ENCODE results near the gene PHACTR4. TPM values are rescaled to one million over a fixed set of nuclear protein-coding genes. Genes with fewer than 3 reads are reported as not detected.
"Not testable (repeated sequence)": the region's sequence is repeated elsewhere in the genome, so short reads cannot be mapped to it uniquely, and the experiment has no call there.

The PHACTR4 gene
- total RNA-seq, 2 donors from 2014 or later, result 23.5 to 30.4 TPM

- Mint-ChIP-seq H3K36me3 (peaks cover 0 to 10% of the 10 kb centered on the region in 2 donors), H3K9me3 (no peaks in the 10 kb centered on the region), H3K27ac (peak overlapping the region in 1 of 2 donors; percentile 70)
- no peak for DNase-seq (ENCODE audit: low spot score in 2 of 2)
- ATAC-seq, result no peak
Observed at GRCh38 chr1:28447679-28448078, 78.1 kb downstream of the PHACTR4 start.

DNA sequence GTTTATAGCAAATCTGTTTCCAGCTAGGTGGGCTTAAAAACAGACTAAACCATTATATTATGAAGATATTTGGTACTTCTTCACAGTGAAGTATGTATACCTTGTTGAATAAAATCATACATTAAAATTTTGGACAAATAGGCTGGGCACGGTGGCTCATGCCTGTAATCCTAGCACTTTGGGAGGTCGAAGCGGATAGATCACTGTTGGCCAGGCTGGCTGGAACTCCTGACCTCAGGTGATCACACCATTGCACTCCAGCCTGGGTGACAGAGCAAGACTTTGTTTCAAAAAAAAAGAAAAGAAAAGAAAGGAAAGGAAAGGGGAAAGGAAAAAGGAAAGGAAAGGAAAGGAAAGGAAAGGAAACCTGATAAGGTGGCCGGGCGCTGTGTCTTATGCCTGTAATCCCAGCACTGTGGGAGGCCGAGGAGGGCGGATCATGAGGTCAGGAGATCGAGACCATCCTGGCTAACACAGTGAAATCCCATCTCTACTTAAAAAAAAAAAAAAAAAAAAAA is 78.6 kb downstream of the PHACTR4 start:
- not testable (repeated sequence) for DNase-seq (ENCODE audit: low spot score in 2 of 2); ATAC-seq; H3K9me3 Mint-ChIP-seq; H3K27ac Mint-ChIP-seq
- H3K36me3 Mint-ChIP-seq, result peaks cover 0 to 10% of the 10 kb centered on the region in 2 donors

GRCh38 chr1:28449904-28450303 is 80.4 kb downstream of the PHACTR4 start:
- peaks cover 0 to 10% of the 10 kb centered on the region in 2 donors for H3K36me3 Mint-ChIP-seq
- ATAC-seq, result peak; percentile 99
- H3K27ac Mint-ChIP-seq, result peak overlapping the region; percentile 61 to 67
- DNase-seq (ENCODE audit: low spot score in 2 of 2), result peak in 1 of 2 donors; percentile 59
- H3K9me3 Mint-ChIP-seq, result no peaks in the 10 kb centered on the region

GRCh38 chr1:28450561-28450960 is 81.0 kb downstream of the PHACTR4 start:
- H3K36me3 Mint-ChIP-seq, result peaks cover 0 to 10% of the 10 kb centered on the region in 2 donors
- peak overlapping the region in 1 of 2 donors; percentile 15 for H3K27ac Mint-ChIP-seq
- ATAC-seq, result no peak
- H3K9me3 Mint-ChIP-seq, result no peaks in the 10 kb centered on the region
- no peak for DNase-seq (ENCODE audit: low spot score in 2 of 2)

- no peaks in the 10 kb centered on the region for H3K9me3 Mint-ChIP-seq
- H3K27ac Mint-ChIP-seq, result no peak overlapping the region
- ATAC-seq (no peak), DNase-seq (ENCODE audit: low spot score in 2 of 2) (no peak)
- H3K36me3 Mint-ChIP-seq, result peaks cover 0 to 10% of the 10 kb centered on the region in 2 donors
Observed at GRCh38 chr1:28451011-28451410, 81.5 kb downstream of the PHACTR4 start.

DNA sequence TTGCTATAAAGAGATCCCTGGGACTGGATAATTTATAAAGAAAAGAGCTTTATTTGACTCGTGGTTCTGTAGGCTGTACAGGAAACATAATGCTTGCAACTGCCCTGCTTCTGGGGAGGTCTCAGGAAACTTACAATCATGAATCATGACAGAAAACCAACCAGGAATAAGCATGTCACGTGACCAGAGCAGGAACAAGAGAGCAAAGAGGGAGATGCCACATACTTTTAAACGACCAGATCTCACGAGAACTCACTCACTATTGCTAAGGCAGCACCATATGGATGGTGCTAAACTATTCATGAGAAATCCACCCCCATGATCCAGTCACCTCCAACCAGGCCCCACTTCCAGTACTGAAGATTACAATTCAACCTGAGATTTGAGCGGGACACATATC is 86.5 kb downstream of the PHACTR4 start:
- ATAC-seq, result peak; percentile 77 to 93
- peak in 1 of 2 donors; percentile 20 for DNase-seq (ENCODE audit: low spot score in 2 of 2)
- Mint-ChIP-seq H3K9me3 (no peaks in the 10 kb centered on the region), H3K36me3 (no peaks in the 10 kb centered on the region), H3K27ac (peak overlapping the region; percentile 45 to 84)

DNA sequence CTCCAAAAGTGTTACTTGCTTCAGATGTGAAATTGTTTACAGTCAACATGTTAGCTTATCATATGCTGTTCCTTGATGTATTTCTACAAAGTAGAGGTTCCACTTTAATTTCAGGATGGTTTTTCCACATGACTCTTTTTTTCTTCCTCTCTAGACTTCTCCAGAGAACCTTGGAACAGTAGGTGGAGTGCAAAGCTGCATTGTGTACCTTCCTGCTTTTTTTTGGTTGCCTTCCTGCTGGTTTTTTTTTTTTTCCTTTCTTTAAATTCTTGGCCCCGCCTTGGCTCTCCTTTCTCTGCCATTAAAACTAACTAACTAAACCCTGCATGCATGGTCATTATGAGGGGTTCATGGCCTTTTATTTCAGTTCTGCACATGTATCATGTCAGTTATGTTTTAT is 88.1 kb downstream of the PHACTR4 start:
- no peak for ATAC-seq
- Mint-ChIP-seq H3K36me3 (no peaks in the 10 kb centered on the region), H3K9me3 (no peaks in the 10 kb centered on the region), H3K27ac (no peak overlapping the region)
- no peak for DNase-seq (ENCODE audit: low spot score in 2 of 2)

- DNase-seq (ENCODE audit: low spot score in 2 of 2), result no peak
- Mint-ChIP-seq H3K36me3 (no peaks in the 10 kb centered on the region), H3K27ac (no peak overlapping the region), H3K9me3 (no peaks in the 10 kb centered on the region)
- ATAC-seq, result no peak
Observed at GRCh38 chr1:28458237-28459228, 89.0 kb downstream of the PHACTR4 start.

DNA sequence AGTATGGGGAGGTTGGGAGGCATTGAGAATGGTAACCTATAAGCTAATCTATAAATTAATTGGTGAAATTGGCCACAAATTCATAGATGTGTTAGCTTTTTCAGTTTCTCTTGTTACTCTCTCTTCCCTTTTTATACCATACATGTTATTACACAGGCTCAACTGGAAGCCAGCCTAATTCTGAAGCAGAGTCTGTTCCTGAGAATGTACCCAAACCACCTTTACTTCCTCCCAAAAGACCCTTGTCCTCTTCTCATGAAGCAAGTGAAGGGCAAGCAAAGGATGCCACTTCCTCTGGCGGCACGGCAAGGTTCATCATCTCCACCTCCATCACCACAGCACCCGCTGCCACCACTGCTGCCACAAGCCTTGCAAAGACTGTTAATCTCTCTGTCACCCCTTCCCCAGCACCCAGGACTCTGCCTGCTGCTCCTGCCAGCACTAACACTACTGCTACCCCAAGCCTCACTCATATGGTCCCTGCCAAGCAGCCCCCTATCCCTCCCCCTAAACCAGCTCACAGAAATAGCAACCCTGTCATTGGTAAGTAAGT is 96.8 kb downstream of the PHACTR4 start:
- DNase-seq (ENCODE audit: low spot score in 2 of 2), result no peak
- peak overlapping the region in 1 of 2 donors; percentile 13 for H3K27ac Mint-ChIP-seq
- no peak for ATAC-seq
- H3K9me3 Mint-ChIP-seq, result no peaks in the 10 kb centered on the region
- H3K36me3 Mint-ChIP-seq, result no peaks in the 10 kb centered on the region

DNA sequence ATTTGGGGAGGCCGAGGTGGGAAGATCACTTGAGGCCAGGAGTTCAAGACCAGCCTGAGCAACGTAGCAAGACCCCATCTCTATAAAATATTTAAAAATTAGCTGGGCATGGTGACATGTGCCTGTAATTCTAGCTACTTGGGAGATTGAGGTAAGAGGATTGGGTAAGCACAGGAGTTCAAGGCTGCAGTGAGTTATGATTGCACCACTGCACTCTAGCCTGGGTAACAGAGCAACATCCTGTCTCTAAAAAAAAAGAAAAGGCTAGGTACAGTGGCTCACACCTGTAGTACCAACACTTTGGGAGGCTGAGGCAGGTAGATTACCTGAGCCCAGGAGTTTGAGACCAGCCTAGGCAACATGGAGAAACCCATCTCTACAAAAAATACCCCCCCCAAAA is 100.6 kb downstream of the PHACTR4 start:
- Mint-ChIP-seq H3K27ac (peak overlapping the region in 1 of 2 donors; percentile 81), H3K36me3 (no peaks in the 10 kb centered on the region), H3K9me3 (no peaks in the 10 kb centered on the region)
- ATAC-seq (no peak), DNase-seq (ENCODE audit: low spot score in 2 of 2) (no peak)

DNA sequence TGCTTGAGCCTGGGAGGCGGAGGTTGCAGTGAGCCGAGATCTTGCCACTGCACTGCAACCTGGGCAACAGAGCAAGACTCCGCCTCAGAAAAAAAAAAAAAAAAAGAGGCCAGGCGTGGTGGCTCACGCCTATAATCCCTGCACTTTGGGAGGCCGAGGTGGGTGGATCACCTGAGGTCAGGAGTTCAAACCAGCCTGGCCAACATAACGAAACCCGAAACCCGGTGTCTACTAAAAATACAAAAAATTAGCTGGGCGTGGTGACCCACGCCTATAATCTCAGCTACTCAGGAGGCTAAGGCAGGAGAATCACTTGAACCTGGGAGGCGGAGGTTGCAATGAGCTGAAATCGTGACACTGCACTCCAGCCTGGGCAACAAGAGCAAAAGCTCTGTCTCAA is 110.0 kb downstream of the PHACTR4 start:
- DNase-seq (ENCODE audit: low spot score in 2 of 2); ATAC-seq; H3K36me3 Mint-ChIP-seq; H3K9me3 Mint-ChIP-seq; H3K27ac Mint-ChIP-seq: not testable (repeated sequence)

DNA sequence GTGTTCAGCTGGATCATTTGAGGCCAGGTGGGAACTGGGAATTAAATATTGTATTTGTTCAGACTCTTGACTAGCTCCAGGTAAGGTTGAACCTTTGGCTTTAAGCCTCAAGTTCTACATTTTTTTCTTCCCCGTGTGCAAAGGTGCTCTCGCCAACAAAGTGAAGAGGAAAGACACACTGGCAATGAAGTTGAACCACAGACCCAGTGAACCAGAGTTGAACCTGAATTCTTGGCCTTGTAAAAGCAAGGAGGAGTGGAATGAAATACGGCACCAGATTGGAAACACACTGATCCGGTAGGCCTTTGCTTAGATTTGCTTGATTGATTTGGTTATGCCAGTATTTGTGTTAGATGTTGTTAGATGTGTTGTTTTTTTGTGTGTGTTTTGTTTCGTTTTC is 110.8 kb downstream of the PHACTR4 start:
- no peak for ATAC-seq
- peaks cover 0 to 5% of the 10 kb centered on the region in 2 donors for H3K36me3 Mint-ChIP-seq
- no peaks in the 10 kb centered on the region for H3K9me3 Mint-ChIP-seq
- DNase-seq (ENCODE audit: low spot score in 2 of 2), result no peak
- no peak overlapping the region for H3K27ac Mint-ChIP-seq

DNA sequence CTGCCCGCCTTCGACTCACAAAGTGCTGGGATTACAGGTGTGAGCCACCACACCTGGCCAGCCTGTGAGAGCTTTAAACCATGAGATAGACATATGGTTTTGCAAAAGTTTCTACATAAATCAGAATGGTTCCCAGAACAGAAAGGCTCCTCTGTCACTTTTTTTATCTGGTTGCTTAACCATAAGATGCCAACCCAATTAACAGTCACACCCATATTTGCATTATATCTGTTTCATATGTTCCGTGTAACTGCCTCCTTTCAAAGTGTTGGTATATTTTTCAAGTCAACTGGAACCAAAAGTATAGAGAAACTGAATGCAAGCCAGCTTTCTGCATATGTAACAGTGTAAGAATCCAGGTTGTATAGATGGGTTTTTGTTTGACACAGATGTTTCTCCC is 112.6 kb downstream of the PHACTR4 start:
- no peak for ATAC-seq

DNA sequence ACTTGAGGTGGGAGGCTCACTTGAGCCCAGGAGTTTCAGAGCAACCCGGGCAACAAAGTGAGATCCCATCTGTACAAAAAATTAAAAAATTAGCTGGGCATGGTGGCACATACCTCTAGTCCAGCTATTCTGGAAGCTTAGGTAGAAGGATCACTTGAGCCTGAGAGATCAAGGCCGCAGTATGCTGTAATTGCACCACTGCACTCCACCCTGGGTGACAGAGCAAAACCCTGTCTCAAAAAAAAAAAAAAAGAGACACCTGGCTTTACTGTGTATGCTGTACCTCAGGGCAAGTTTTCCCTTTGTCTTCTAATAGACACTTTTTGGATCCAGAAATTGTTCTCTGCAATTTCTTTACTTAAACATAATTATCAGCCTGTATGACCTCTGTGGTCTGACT is 113.2 kb downstream of the PHACTR4 start:
- DNase-seq (ENCODE audit: low spot score in 2 of 2), result no peak
- no peak for ATAC-seq
- H3K27ac Mint-ChIP-seq, result no peak overlapping the region
- no peaks in the 10 kb centered on the region for H3K9me3 Mint-ChIP-seq
- peaks cover 0 to 2% of the 10 kb centered on the region in 2 donors for H3K36me3 Mint-ChIP-seq

More for the DNA sequence above, 112.6 kb downstream of the PHACTR4 start:
- no peak for DNase-seq (ENCODE audit: low spot score in 2 of 2)
- H3K9me3 Mint-ChIP-seq, result no peaks in the 10 kb centered on the region
- peaks cover 0 to 5% of the 10 kb centered on the region in 2 donors for H3K36me3 Mint-ChIP-seq
- H3K27ac Mint-ChIP-seq, result no peak overlapping the region

GRCh38 chr1:28494737-28495136 is 125.2 kb downstream of the PHACTR4 start:
- Mint-ChIP-seq H3K36me3 (peaks cover 6 to 7% of the 10 kb centered on the region in 2 donors), H3K9me3 (no peaks in the 10 kb centered on the region), H3K27ac (peak overlapping the region; percentile 58 to 81)
- DNase-seq (ENCODE audit: low spot score in 2 of 2), result no peak
- no peak for ATAC-seq

DNA sequence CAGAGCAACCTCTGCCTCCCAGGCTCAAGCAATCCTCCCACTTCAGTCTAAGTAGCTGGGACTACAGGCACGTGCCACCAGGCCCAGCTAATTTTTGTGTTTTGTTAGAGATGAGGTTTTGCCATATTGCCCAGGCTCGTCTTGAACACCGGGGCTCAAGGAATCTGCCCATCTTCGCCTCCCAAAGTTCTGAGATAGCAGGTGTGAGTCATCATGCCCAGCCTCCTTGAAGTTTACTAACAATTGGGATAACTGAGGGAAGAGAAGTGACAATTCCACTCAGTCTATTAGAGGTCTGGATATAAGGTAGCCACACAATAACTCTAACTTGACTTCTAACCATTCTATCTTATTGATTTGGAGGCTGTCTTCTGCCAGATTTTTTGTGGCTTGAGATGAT is 130.0 kb downstream of the PHACTR4 start:
- DNase-seq (ENCODE audit: low spot score in 2 of 2) (no peak), ATAC-seq (no peak)
- peaks cover 6 to 7% of the 10 kb centered on the region in 2 donors for H3K36me3 Mint-ChIP-seq
- H3K9me3 Mint-ChIP-seq, result no peaks in the 10 kb centered on the region
- no peak overlapping the region for H3K27ac Mint-ChIP-seq

DNA sequence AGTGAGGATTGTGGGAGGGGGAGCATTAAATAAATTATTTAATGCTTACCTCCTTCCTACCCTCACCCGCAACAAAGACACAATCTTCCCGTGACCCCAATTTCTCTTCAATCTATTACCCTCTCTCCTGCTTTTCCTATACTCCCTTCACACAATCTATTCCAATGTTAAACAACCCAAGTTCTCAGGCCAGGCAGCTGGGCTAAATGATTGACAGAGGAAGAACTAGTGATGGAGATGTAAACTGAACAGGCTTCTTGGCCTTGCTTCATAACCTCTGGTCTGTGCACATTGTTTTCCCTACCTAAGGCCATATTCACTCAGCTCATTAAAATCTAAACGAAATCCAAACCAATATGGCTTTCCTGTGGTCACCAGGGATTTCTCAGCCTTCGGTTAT is 132.4 kb downstream of the PHACTR4 start:
- H3K36me3 Mint-ChIP-seq, result peaks cover 17 to 21% of the 10 kb centered on the region in 2 donors
- no peaks in the 10 kb centered on the region for H3K9me3 Mint-ChIP-seq
- peak overlapping the region in 1 of 2 donors; percentile 15 for H3K27ac Mint-ChIP-seq
- no peak for ATAC-seq
- DNase-seq (ENCODE audit: low spot score in 2 of 2), result no peak

Measured in activated naive CD4-positive, alpha-beta T cell treated with anti-CD3 and anti-CD28 coated beads, Interleukin-2, amount 50 U/mL, for 72 hours (primary cell).